Fibroblast of lung (primary cell): ENCODE measurements around the gene DPP4.

Experiments used
- EZH2 ChIP-seq: IDR thresholded peaks from 2 replicates; pipeline ENCODE4 v1.5.1; 2012; ENCODE audit warnings: low read length, control low read depth, mild to moderate bottlenecking; ENCODE audit errors: missing control alignments
- TF ChIP-seq, protein P1 (sequence below), 2 donors: IDR thresholded peaks in 1 of 2; conservative IDR thresholded peaks in 1 of 2; 1 replicate in 1 of 2; 2 replicates in 1 of 2; pipeline ENCODE4 v1.5.1; 2011 to 2012; ENCODE audit warnings: low read length in 2 of 2, control low read depth in 1 of 2, inconsistent platforms in 1 of 2, low read depth in 1 of 2, mild to moderate bottlenecking in 1 of 2

DNA sequence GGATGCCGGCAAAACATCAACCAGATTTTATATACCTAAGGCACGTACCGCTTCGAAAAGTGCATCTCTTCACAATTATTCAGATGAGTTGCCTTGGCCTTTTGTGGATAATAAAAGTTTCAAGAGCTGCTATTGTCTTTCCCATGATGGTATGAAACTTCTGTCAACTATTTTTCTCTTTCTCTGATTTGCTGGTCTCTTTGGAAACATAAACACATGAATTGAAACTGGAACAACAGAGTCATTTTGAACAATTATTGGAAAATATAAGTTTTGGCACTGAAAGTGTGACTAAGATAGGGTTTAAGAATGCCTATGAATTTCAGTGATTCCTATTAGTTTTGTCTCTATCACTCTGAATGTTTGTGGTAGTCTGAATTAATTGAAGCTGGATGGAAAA lies 109.9 kb downstream of the DPP4 start:
- TF ChIP-seq, protein P1, sequence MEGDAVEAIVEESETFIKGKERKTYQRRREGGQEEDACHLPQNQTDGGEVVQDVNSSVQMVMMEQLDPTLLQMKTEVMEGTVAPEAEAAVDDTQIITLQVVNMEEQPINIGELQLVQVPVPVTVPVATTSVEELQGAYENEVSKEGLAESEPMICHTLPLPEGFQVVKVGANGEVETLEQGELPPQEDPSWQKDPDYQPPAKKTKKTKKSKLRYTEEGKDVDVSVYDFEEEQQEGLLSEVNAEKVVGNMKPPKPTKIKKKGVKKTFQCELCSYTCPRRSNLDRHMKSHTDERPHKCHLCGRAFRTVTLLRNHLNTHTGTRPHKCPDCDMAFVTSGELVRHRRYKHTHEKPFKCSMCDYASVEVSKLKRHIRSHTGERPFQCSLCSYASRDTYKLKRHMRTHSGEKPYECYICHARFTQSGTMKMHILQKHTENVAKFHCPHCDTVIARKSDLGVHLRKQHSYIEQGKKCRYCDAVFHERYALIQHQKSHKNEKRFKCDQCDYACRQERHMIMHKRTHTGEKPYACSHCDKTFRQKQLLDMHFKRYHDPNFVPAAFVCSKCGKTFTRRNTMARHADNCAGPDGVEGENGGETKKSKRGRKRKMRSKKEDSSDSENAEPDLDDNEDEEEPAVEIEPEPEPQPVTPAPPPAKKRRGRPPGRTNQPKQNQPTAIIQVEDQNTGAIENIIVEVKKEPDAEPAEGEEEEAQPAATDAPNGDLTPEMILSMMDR (conservative IDR thresholded peaks at IDR 0.05 in 1 of 2, IDR thresholded peaks at IDR 0.05 in 1 of 2; ENCODE audit: low read depth in 1 of 2, low read length in 2 of 2): no peak
- TF ChIP-seq EZH2: no peak
